Suprapubic skin (tissue), 4 donors: ENCODE data around the gene CCNF.

Source experiments
- POLR2A ChIP-seq, 2 donors: fragments of 450-650 bp; IDR thresholded peaks; one replicate each; pipeline ENCODE4 v1.6.1; 2017; ENCODE audit warnings: antibody characterized with exemption in 2 of 2, mild to moderate bottlenecking in 2 of 2, moderate library complexity in 2 of 2
- POLR2AphosphoS5 ChIP-seq, 3 donors: sonication (generic); formaldehyde crosslinking; IDR thresholded peaks; one replicate each; pipeline ENCODE4 v1.6.1; 2017; ENCODE audit warnings: antibody characterized with exemption in 3 of 3
- TF ChIP-seq, protein P1 (sequence below), 2 donors: fragments of 200-600 bp in 1 of 2; fragments of 450-650 bp in 1 of 2; sonication (generic) in 1 of 2; IDR thresholded peaks; one replicate each; pipeline ENCODE4 v1.5.1; 2016 to 2019; ENCODE audit warnings: antibody characterized with exemption in 2 of 2, mild to moderate bottlenecking in 1 of 2, moderate library complexity in 1 of 2

DNA sequence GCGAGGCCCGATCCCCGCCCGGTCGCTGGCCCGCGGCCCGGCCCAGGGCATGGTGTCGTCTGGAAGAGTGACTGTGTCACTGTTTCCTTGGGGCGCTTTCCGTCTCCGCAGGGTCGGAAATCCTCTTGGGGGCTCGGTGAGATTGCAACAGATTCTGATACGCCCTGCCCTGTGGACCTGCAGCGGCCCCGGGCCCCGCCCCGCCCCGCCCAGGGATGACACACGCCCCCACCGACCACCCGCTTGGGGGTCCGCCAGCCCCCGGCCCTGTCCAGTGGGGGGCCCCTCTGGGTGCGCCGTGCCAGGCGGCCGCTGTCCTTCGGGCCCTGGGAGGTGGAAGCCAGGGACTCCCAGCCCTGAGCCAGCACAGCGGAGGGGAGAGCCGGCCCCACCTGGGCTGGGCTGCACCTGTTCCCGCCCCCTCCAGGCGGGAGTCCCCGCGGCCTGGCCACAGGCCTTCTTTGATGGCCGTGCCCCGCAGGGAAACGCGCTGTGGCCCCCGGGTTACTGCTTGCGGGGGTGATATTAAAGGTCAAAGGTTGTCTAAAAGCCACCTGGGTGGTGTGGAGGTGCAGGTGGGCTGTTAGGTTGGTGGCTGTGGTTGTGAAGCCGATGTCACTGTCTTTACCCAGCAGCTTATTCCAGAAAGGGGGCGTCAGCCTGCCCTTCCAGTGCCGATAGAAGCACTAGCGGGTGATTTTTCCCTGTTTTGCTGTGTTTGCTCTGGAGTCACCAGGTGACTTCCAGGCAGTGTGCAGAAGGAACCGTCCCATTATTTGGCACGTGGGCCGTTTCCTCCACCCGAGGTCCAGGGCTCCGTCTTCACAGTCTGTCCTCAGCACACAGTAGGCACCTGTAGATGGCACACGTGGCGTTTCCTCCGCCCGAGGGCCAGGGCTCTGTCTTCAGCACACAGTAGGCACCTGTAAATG lies 46.4 kb downstream of the CCNF start:
- TF ChIP-seq, protein P1, sequence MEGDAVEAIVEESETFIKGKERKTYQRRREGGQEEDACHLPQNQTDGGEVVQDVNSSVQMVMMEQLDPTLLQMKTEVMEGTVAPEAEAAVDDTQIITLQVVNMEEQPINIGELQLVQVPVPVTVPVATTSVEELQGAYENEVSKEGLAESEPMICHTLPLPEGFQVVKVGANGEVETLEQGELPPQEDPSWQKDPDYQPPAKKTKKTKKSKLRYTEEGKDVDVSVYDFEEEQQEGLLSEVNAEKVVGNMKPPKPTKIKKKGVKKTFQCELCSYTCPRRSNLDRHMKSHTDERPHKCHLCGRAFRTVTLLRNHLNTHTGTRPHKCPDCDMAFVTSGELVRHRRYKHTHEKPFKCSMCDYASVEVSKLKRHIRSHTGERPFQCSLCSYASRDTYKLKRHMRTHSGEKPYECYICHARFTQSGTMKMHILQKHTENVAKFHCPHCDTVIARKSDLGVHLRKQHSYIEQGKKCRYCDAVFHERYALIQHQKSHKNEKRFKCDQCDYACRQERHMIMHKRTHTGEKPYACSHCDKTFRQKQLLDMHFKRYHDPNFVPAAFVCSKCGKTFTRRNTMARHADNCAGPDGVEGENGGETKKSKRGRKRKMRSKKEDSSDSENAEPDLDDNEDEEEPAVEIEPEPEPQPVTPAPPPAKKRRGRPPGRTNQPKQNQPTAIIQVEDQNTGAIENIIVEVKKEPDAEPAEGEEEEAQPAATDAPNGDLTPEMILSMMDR (IDR thresholded peaks at IDR 0.05) = no peak
- TF ChIP-seq POLR2AphosphoS5 (IDR thresholded peaks at IDR 0.05) (no peak), POLR2A (IDR thresholded peaks at IDR 0.05) (no peak)
